Ovary (tissue), 9 donors: ENCODE data around the gene PRKCH. TPM values are rescaled to one million over a fixed set of nuclear protein-coding genes. Genes with fewer than 3 reads are reported as not detected.

Experiments
- DNase-seq, 5 donors: peaks; one replicate each; pipeline ENCODE4 v3.0.0-alpha.2; 2019 to 2020
- H3K27ac ChIP-seq, 2 donors: fragments of 200-600 bp; one replicate each; pipeline versions ENCODE4 v1.5.1 to v1.8.0; 2019 to 2022
- H3K27me3 ChIP-seq: fragments of 200-600 bp; one replicate; pipeline ENCODE4 v1.8.0; 2022
- H3K36me3 ChIP-seq: fragments of 200-600 bp; sonication (generic); one replicate; pipeline ENCODE4 v1.5.1; 2019
- H3K4me1 ChIP-seq: one replicate; pipeline ENCODE4 v1.8.1; 2013; ENCODE audit warnings: mild to moderate bottlenecking, moderate library complexity; ENCODE audit not compliant: insufficient read depth
- H3K4me3 ChIP-seq: fragments of 200-600 bp; sonication (generic); one replicate; pipeline ENCODE4 v1.5.1; 2017
- H3K9me3 ChIP-seq, 2 donors: fragments of 200-600 bp in 1 of 2; sonication (generic) in 1 of 2; one replicate each; pipeline versions ENCODE4 v1.5.1 to v1.8.1; 2013 to 2019; ENCODE audit warnings: mild to moderate bottlenecking in 1 of 2, moderate library complexity in 1 of 2
- CTCF ChIP-seq, 3 donors: fragments of 450-650 bp in 2 of 3; fragments of 200-600 bp in 1 of 3; IDR thresholded peaks; one replicate each; pipeline versions ENCODE4 v1.5.1 to v1.8.0; 2016 to 2022; ENCODE audit warnings: antibody characterized with exemption in 3 of 3, mild to moderate bottlenecking in 1 of 3
- EP300 ChIP-seq: sonication (generic); formaldehyde crosslinking; IDR thresholded peaks from one replicate; pipeline ENCODE4 v1.6.1; 2017; ENCODE audit warnings: antibody characterized with exemption
- POLR2A ChIP-seq: fragments of 450-650 bp; IDR thresholded peaks from one replicate; pipeline ENCODE4 v1.6.1; 2017; ENCODE audit warnings: antibody characterized with exemption, mild to moderate bottlenecking, moderate library complexity
- WGBS, 3 donors: extraction: QIAGEN DNeasy Blood & Tissue Kit in 1 of 3; methylation state at CpG; one replicate each; pipeline versions ENCODE4 v1.1.5 to v1.1.7; 2013 to 2017; 5-methylcytosine and 5-hydroxymethylcytosine counted together
- intact Hi-C, 4 donors: fragments of 100-400 bp; cut with DNase I; formaldehyde crosslinking; loops; one replicate each; pipeline versions ENCODE4 v1.11.0 to v1.15.1; 2022 to 2023
- polyA plus RNA-seq, 2 donors: library from polyadenylated mRNA; stranded (reverse); fragments of 200-250 nt in 1 of 2; fragments of 350-450 nt in 1 of 2; fragmentation: Illumina TruSeq in 1 of 2; extraction: RNeasy Lipid Tissue Mini Kit (QIAGEN cat#74804) in 1 of 2; gene quantifications; one replicate each; pipeline ENCODE4 v1.2.3, GENCODE V29; 2013 to 2014
- total RNA-seq, 7 donors: library from RNA; depleted of rRNA in 2 of 7; stranded (reverse); fragments of >200 nt in 2 of 7; fragmentation: NEBNext Ultra II Directional in 3 of 7; extraction: Animal tissue kit (Norgen Biotek cat#: 25700) in 3 of 7; gene quantifications; one replicate each; pipeline versions ENCODE4 v1.1.0 to v1.2.4, GENCODE V29; 2016 to 2023
- donor health status: DM: no; HTN: no; CAD: no; lungs with moderate emphysema.
- donor health status: DM: no; HTN: no; CAD: no.
- donor health status: Bipolar disorder and iron deficiency.
- donor health status: DM: yes; HTN: yes; CAD: no.
- donor health status: DM: no; HTN: no; CAD: no.
- donor health status: DM: yes; HTN: yes; CAD: no.

The PRKCH gene
- total and polyA plus RNA-seq, 9 donors, result 8.4 to 47.6 (median 15.9) TPM

DNA sequence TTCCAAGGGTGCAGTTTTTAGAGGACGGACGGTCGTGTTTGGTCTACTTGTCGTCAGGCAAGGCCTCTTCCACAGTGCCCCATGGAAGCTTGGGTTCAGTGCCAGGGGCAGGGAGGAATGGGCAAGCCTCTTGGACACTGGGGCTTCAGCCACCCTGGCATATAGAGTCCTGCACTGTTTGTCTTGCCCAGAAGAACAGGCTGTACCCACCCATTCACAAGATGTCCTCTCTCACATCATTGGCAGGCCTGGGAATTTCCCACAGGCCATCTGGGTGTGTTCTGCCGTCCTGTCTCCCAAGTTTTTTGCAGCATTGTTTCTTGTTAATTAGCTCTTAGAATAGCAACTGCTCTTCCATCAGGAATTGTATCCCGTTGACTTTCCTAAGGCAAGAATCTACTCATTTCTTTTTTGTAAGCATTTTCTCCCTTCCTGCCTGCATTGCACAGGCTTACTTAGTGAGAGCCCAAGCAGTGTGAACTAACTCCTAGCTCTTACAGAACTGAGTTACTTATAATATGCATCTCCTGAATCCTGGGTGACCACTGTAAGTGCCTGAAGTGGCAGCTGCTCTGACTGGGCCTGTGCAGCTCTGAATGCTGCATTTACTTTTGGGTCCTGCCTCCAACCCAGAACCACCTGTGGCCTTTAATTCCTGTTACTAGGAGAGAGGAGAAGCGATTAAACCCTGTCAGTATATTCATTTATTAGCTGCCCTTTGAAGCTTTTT lies 224.5 kb downstream of the PRKCH start:
- Histone ChIP-seq H3K9me3 (no peaks in the 10 kb centered on the region), H3K27me3 (no peaks in the 10 kb centered on the region), H3K4me1 (peaks cover 11% of the 10 kb centered on the region), H3K27ac (no peak overlapping the region), H3K36me3 (no peaks in the 10 kb centered on the region), H3K4me3 (no peak overlapping the region)
- WGBS, 3 donors, result 84 to 88% (median 85%) methylated on average over 7 of the region's 7 CpGs
- DNase-seq, result no peak
- intact Hi-C loops, result no loop called here
- TF ChIP-seq EP300, result no peak
- no peak for TF ChIP-seq POLR2A
- TF ChIP-seq CTCF (IDR thresholded peaks at IDR 0.05), result no peak

- intact Hi-C loops, result no loop called here
- Histone ChIP-seq H3K36me3 (no peaks in the 10 kb centered on the region), H3K9me3 (no peaks in the 10 kb centered on the region), H3K27ac (no peak overlapping the region), H3K4me3 (no peak overlapping the region), H3K4me1 (peaks cover 11% of the 10 kb centered on the region), H3K27me3 (no peaks in the 10 kb centered on the region)
- TF ChIP-seq EP300 (no peak), CTCF (IDR thresholded peaks at IDR 0.05) (no peak), POLR2A (no peak)
- WGBS, 3 donors, result 76 to 82% (median 77%) methylated on average over 14 of the region's 14 CpGs
- DNase-seq, result no peak
Measured at GRCh38 chr14:61547186-61548069, 226.0 kb downstream of the PRKCH start.

DNA sequence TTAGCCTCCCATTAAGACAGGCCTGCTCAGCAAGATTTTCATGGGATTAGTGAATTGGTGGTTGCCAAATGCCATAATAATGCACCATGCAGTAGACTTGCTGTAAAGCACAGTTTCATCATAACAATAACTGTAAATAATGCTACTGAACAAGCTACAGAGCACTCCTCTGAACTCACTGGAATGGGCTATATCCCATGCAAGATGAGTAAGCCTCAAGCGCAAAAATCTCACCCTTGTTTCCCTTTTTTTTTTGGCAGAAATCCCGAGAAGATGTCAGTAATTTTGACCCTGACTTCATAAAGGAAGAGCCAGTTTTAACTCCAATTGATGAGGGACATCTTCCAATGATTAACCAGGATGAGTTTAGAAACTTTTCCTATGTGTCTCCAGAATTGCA lies 228.0 kb downstream of the PRKCH start:
- no peaks in the 10 kb centered on the region for H3K36me3 ChIP-seq
- no peaks in the 10 kb centered on the region for H3K4me1 ChIP-seq
- no peak for DNase-seq
- H3K4me3 ChIP-seq, result no peak overlapping the region
- intact Hi-C loops, result no loop called here
- 41 to 59% (median 50%) methylated on average over 2 of the region's 2 CpGs for WGBS, 3 donors
- TF ChIP-seq POLR2A (no peak), CTCF (IDR thresholded peaks at IDR 0.05) (no peak), EP300 (no peak)
- no peaks in the 10 kb centered on the region for H3K9me3 ChIP-seq
- no peak overlapping the region for H3K27ac ChIP-seq
- H3K27me3 ChIP-seq, result no peaks in the 10 kb centered on the region

DNA sequence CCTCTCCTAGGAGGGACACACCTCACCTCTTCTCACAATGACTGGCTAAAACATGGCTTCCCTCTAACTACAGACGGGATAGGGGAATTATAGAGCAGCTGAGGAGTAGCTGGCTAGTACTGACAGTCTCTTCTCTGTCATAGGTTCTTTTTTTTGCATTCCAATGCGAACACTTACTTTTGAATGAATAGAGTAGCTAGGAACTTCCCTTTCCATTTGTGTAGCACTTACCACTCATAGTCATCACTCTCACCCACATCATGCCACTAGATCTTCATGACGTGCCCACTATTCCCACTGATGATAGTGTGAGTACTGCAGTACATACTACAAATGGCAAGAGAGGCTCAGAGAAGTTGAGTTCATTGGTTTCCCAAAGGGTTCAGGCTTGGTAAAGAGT lies 230.0 kb downstream of the PRKCH start:
- DNase-seq, result no peak
- TF ChIP-seq POLR2A (no peak), CTCF (IDR thresholded peaks at IDR 0.05) (no peak), EP300 (no peak)
- H3K9me3 ChIP-seq, result no peaks in the 10 kb centered on the region
- H3K27me3 ChIP-seq, result no peaks in the 10 kb centered on the region
- H3K36me3 ChIP-seq, result no peaks in the 10 kb centered on the region
- intact Hi-C loops, result no loop called here
- H3K4me3 ChIP-seq, result no peak overlapping the region
- H3K4me1 ChIP-seq, result no peaks in the 10 kb centered on the region
- WGBS, 3 donors, result 93 to 96% (median 93%) methylated on average over 3 of the region's 3 CpGs
- H3K27ac ChIP-seq, result no peak overlapping the region
